CD4-positive, alpha-beta T cell (primary cell): ENCODE data around the gene HELZ. TPM values are rescaled to one million over a fixed set of nuclear protein-coding genes. Genes with fewer than 3 reads are reported as not detected.

Source experiments
- ATAC-seq: fragments of 200-7000 bp; cut with Tn5 transposase; one replicate; pipeline ENCODE4 v1.10.0; 2022; ENCODE audit warnings: mild to moderate bottlenecking; ENCODE audit not compliant: poor library complexity
- CTCF ChIA-PET: fragments of 350-600 bp; sonication (Branson Sonifier 250); formaldehyde crosslinking; loops from one replicate; lab custom pipeline; 2021; ENCODE audit warnings: antibody characterized with exemption, inconsistent platforms; lab: Charles Lee
- POLR2A ChIA-PET: fragments of 350-600 bp; sonication (Branson Sonifier 250); formaldehyde crosslinking; loops from one replicate; lab custom pipeline; 2021; ENCODE audit warnings: antibody characterized with exemption, inconsistent platforms; lab: Charles Lee
- DNase-seq, 14 experiments: peaks; one replicate each; pipeline ENCODE4 v3.0.0-alpha.2; 2013 to 2020; ENCODE audit warnings: mixed read lengths in 2 of 14
- H3K27ac ChIP-seq, 2 donors: one replicate each; pipeline versions ENCODE4 v1.5.1 to v1.7.0; 2013; ENCODE audit warnings: low read length in 2 of 2, low read depth in 1 of 2, mild to moderate bottlenecking in 1 of 2
- H3K27me3 ChIP-seq, 2 experiments: 1 replicate in 1 of 2; 2 replicates in 1 of 2; pipeline versions ENCODE4 v1.6.1 to v1.7.0; 2013; ENCODE audit warnings: low read length in 2 of 2, control low read depth in 1 of 2, mild to moderate bottlenecking in 1 of 2, moderate library complexity in 1 of 2; ENCODE audit not compliant: insufficient read depth in 2 of 2, control insufficient read depth in 1 of 2
- H3K36me3 ChIP-seq: one replicate; pipeline ENCODE4 v1.6.1; 2013; ENCODE audit warnings: low read length, control low read depth; ENCODE audit not compliant: insufficient read depth
- H3K4me1 ChIP-seq: one replicate; pipeline ENCODE4 v1.6.1; 2013; ENCODE audit warnings: low read length, control low read depth; ENCODE audit not compliant: insufficient read depth
- H3K4me3 ChIP-seq: one replicate; pipeline ENCODE4 v1.5.1; 2013; ENCODE audit warnings: mild to moderate bottlenecking, low read length, moderate library complexity
- H3K9me3 ChIP-seq, 2 experiments: 1 replicate in 1 of 2; 2 replicates in 1 of 2; pipeline versions ENCODE4 v1.6.1 to v1.7.0; 2013; ENCODE audit warnings: low read length in 2 of 2, mild to moderate bottlenecking in 2 of 2, control low read depth in 1 of 2, moderate library complexity in 1 of 2; ENCODE audit not compliant: control insufficient read depth in 1 of 2, insufficient read depth in 1 of 2
- H3K27ac Mint-ChIP-seq: one replicate; pipeline ENCODE4 v1.8.0; 2020; ENCODE audit warnings: mixed read lengths
- H3K27me3 Mint-ChIP-seq: one replicate; pipeline ENCODE4 v1.8.0; 2021; ENCODE audit warnings: mixed read lengths
- H3K36me3 Mint-ChIP-seq: one replicate; pipeline ENCODE4 v1.8.0; 2021; ENCODE audit warnings: low read depth, mixed read lengths
- H3K4me1 Mint-ChIP-seq: one replicate; pipeline ENCODE4 v1.8.0; 2021; ENCODE audit warnings: low read depth, mixed read lengths
- H3K4me3 Mint-ChIP-seq: one replicate; pipeline ENCODE4 v1.8.0; 2020; ENCODE audit warnings: mild to moderate bottlenecking, mixed read lengths
- H3K9me3 Mint-ChIP-seq: one replicate; pipeline ENCODE4 v1.8.0; 2020; ENCODE audit warnings: mixed read lengths
- CTCF ChIP-seq: fragments of 200-600 bp; IDR thresholded peaks from one replicate; pipeline ENCODE4 v1.8.0; 2022; ENCODE audit warnings: antibody characterized with exemption, mild to moderate bottlenecking
- intact Hi-C, 2 experiments: fragments of 100-400 bp; cut with DNase I in 1 of 2; cut with micrococcal nuclease in 1 of 2; formaldehyde crosslinking; loops; one replicate each; pipeline versions ENCODE4 v1.15.1 to v1.9.0; 2023 to 2025; cut with DNase I, micrococcal nuclease
- total RNA-seq, 174 experiments: library from RNA in 2 of 174; stranded (reverse) in 2 of 174; gene quantifications; one replicate each; pipeline ENCODE4 v1.2.3 and lab custom pipeline; 2021 to 2026

Gene HELZ
- total RNA-seq, 2 experiments from 2014 or later, result 94.8 to 107 TPM

GRCh38 chr17:67129283-67129682 lies 115.7 kb downstream of the HELZ start:
- DNase-seq (no peak), ATAC-seq (no peak)
- H3K27ac ChIP-seq, result no peak overlapping the region
- Mint-ChIP-seq H3K27ac (no peak overlapping the region), H3K4me3 (no peak overlapping the region), H3K27me3 (no peaks in the 10 kb centered on the region), H3K36me3 (peaks cover 52% of the 10 kb centered on the region), H3K4me1 (no peaks in the 10 kb centered on the region), H3K9me3 (no peaks in the 10 kb centered on the region)
- H3K4me3 ChIP-seq, result no peak overlapping the region
- ChIA-PET POLR2A (no interaction called here), CTCF (no interaction called here)
- peaks cover 32% of the 10 kb centered on the region for H3K36me3 ChIP-seq
- intact Hi-C loops, result no loop called here
- H3K9me3 ChIP-seq, result no peaks in the 10 kb centered on the region
- H3K27me3 ChIP-seq, result no peaks in the 10 kb centered on the region
- TF ChIP-seq CTCF, result no peak
- H3K4me1 ChIP-seq, result no peaks in the 10 kb centered on the region

- no peaks in the 10 kb centered on the region for H3K9me3 ChIP-seq
- H3K27ac Mint-ChIP-seq, result no peak overlapping the region
- H3K4me3 Mint-ChIP-seq, result no peak overlapping the region
- H3K36me3 ChIP-seq, result peaks cover 31% of the 10 kb centered on the region
- TF ChIP-seq CTCF, result no peak
- ATAC-seq (no peak), DNase-seq (no peak)
- intact Hi-C loops, result no loop called here
- H3K27me3 ChIP-seq, result no peaks in the 10 kb centered on the region
- ChIA-PET CTCF (no interaction called here), POLR2A (no interaction called here)
- H3K36me3 Mint-ChIP-seq, result peaks cover 55% of the 10 kb centered on the region
- no peaks in the 10 kb centered on the region for H3K9me3 Mint-ChIP-seq
- H3K27ac ChIP-seq, result no peak overlapping the region
- H3K4me3 ChIP-seq, result no peak overlapping the region
- H3K4me1 ChIP-seq, result no peaks in the 10 kb centered on the region
- no peaks in the 10 kb centered on the region for H3K4me1 Mint-ChIP-seq
- no peaks in the 10 kb centered on the region for H3K27me3 Mint-ChIP-seq
Measured at GRCh38 chr17:67128700-67129099, 116.3 kb downstream of the HELZ start.

- Histone ChIP-seq H3K9me3 (no peaks in the 10 kb centered on the region), H3K36me3 (peaks cover 37% of the 10 kb centered on the region), H3K27ac (no peak overlapping the region), H3K4me3 (no peak overlapping the region), H3K4me1 (no peaks in the 10 kb centered on the region), H3K27me3 (no peaks in the 10 kb centered on the region)
- no peak overlapping the region for H3K27ac Mint-ChIP-seq
- intact Hi-C loops, result no loop called here
- ChIA-PET POLR2A (no interaction called here), CTCF (no interaction called here)
- DNase-seq (no peak), ATAC-seq (no peak)
- TF ChIP-seq CTCF, result no peak
- no peak overlapping the region for H3K4me3 Mint-ChIP-seq
- no peaks in the 10 kb centered on the region for H3K9me3 Mint-ChIP-seq
- H3K4me1 Mint-ChIP-seq, result no peaks in the 10 kb centered on the region
- H3K36me3 Mint-ChIP-seq, result peaks cover 52% of the 10 kb centered on the region
- H3K27me3 Mint-ChIP-seq, result no peaks in the 10 kb centered on the region
Measured at GRCh38 chr17:67127925-67128324, 117.1 kb downstream of the HELZ start.
